Measurements from ENCODE around the gene ACER2. TPM values are rescaled to one million over a fixed set of nuclear protein-coding genes. Genes with fewer than 3 reads are reported as not detected.

Gene ACER2
- total RNA-seq, 4 donors from 2014 or later: 1.8 to 4.1 (median 2.6) TPM

- Histone ChIP-seq H3K27me3 (no peaks in the 10 kb centered on the region), H3K4me3 (no peak overlapping the region), H3K36me3 (no peaks in the 10 kb centered on the region), H3K9me3 (no peaks in the 10 kb centered on the region), H3K4me1 (peaks cover 3 to 12% (median 11%) of the 10 kb centered on the region in 4 donors), H3K27ac (replicated peaks in 1 of 4) (no peak overlapping the region)
- WGBS: 73% methylated on average over 5 of the region's 5 CpGs
- TF ChIP-seq POLR2AphosphoS5 (IDR thresholded peaks at IDR 0.05) (no peak), EP300 (IDR thresholded peaks at IDR 0.05) (no peak), POLR2A (IDR thresholded peaks at IDR 0.05; ENCODE audit: low read depth) (no peak), CTCF (IDR thresholded peaks at IDR 0.05) (no peak)
- intact Hi-C loops (cut with DNase I): no loop called here
- DNase-seq (ENCODE audit: extremely low spot score): peak; percentile 53
Observed at GRCh38 chr9:19496321-19497050, 87.7 kb downstream of the ACER2 start.

- TF ChIP-seq POLR2AphosphoS5 (IDR thresholded peaks at IDR 0.05) (no peak), POLR2A (IDR thresholded peaks at IDR 0.05; ENCODE audit: low read depth) (no peak), EP300 (IDR thresholded peaks at IDR 0.05) (no peak), CTCF (IDR thresholded peaks at IDR 0.05) (no peak)
- H3K36me3 ChIP-seq: no peaks in the 10 kb centered on the region
- H3K27ac ChIP-seq (replicated peaks in 1 of 4): no peak overlapping the region
- H3K27me3 ChIP-seq: no peaks in the 10 kb centered on the region
- intact Hi-C loops (cut with DNase I): no loop called here
- no peak overlapping the region for H3K4me3 ChIP-seq
- no peak for DNase-seq (ENCODE audit: extremely low spot score)
- no peaks in the 10 kb centered on the region for H3K9me3 ChIP-seq
- WGBS: 92% methylated on average over 1 of the region's 1 CpG
- peaks cover 3 to 12% (median 11%) of the 10 kb centered on the region in 4 donors for H3K4me1 ChIP-seq
Observed at GRCh38 chr9:19497276-19497675, 88.5 kb downstream of the ACER2 start.

DNA sequence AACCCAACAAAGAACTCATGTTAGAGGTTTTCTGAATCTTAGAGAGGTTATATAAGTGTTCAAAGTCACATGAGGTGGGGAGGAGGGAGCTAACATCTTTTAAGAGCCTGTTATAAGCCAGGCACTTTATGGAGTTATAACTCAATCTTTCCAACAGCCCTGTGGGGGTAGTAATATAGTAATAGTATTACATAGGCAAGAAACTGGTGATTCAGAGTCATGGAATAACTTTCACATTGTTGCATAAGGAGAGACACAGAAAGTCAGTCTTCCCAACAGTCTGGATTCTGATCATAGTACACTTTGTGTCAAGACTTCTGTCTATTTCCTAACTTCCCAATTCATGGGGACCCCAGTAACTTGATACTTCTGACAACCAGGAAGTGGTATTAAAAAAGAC is 89.2 kb downstream of the ACER2 start:
- Histone ChIP-seq H3K4me1 (peaks cover under 1 to 8% (median 6%) of the 10 kb centered on the region in 4 donors), H3K36me3 (no peaks in the 10 kb centered on the region), H3K27me3 (no peaks in the 10 kb centered on the region), H3K27ac (replicated peaks in 1 of 4) (no peak overlapping the region), H3K4me3 (no peak overlapping the region), H3K9me3 (no peaks in the 10 kb centered on the region)
- no peak for TF ChIP-seq POLR2A (IDR thresholded peaks at IDR 0.05; ENCODE audit: low read depth)
- no peak for TF ChIP-seq EP300 (IDR thresholded peaks at IDR 0.05)
- TF ChIP-seq CTCF (IDR thresholded peaks at IDR 0.05): no peak
- TF ChIP-seq POLR2AphosphoS5 (IDR thresholded peaks at IDR 0.05): no peak
- DNase-seq (ENCODE audit: extremely low spot score): peak; percentile 0
- intact Hi-C loops (cut with DNase I): no loop called here

Other genes with a start within 250 kb of the ACER2 start
- gene DENND4C, start 178.3 kb upstream of the ACER2 start, total RNA-seq: 10 to 100 TPM; 59.1 to 97.3 (median 88.1) TPM
- 1,000 to 10,000 TPM in 3 of 4 donors, 100 to 1,000 TPM in 1; 941 to 1,713 (median 1,180) TPM for gene RPS6, start 28.8 kb upstream of the ACER2 start, total RNA-seq

Measured in esophagus muscularis mucosa (tissue), 4 donors.